Measurements from ENCODE around the gene CLASP1.

CLASP1 gene

GRCh38 chr2:121409966-121410365 lies 239.3 kb downstream of the CLASP1 start:
- H3K9me3 Mint-ChIP-seq = no peaks in the 10 kb centered on the region
- no peaks in the 10 kb centered on the region for H3K4me1 Mint-ChIP-seq
- H3K27ac Mint-ChIP-seq = peak overlapping the region; percentile 24
- H3K36me3 Mint-ChIP-seq = peaks cover 3% of the 10 kb centered on the region
- H3K27me3 Mint-ChIP-seq = no peaks in the 10 kb centered on the region
- H3K4me3 Mint-ChIP-seq = no peak overlapping the region

GRCh38 chr2:121409388-121409787 lies 239.9 kb downstream of the CLASP1 start:
- Mint-ChIP-seq H3K9me3 (no peaks in the 10 kb centered on the region), H3K36me3 (peaks cover 3% of the 10 kb centered on the region), H3K4me1 (no peaks in the 10 kb centered on the region), H3K27me3 (no peaks in the 10 kb centered on the region), H3K4me3 (no peak overlapping the region), H3K27ac (no peak overlapping the region)

GRCh38 chr2:121408641-121409040 lies 240.6 kb downstream of the CLASP1 start:
- peak overlapping the region; percentile 52 for H3K27ac Mint-ChIP-seq
- no peaks in the 10 kb centered on the region for H3K27me3 Mint-ChIP-seq
- no peaks in the 10 kb centered on the region for H3K4me1 Mint-ChIP-seq
- H3K4me3 Mint-ChIP-seq = no peak overlapping the region
- no peaks in the 10 kb centered on the region for H3K9me3 Mint-ChIP-seq
- H3K36me3 Mint-ChIP-seq = peaks cover 5% of the 10 kb centered on the region

- H3K27ac Mint-ChIP-seq = no peak overlapping the region
- H3K4me1 Mint-ChIP-seq = peaks cover 3% of the 10 kb centered on the region
- peaks cover 14% of the 10 kb centered on the region for H3K36me3 Mint-ChIP-seq
- no peaks in the 10 kb centered on the region for H3K27me3 Mint-ChIP-seq
- no peak overlapping the region for H3K4me3 Mint-ChIP-seq
- H3K9me3 Mint-ChIP-seq = no peaks in the 10 kb centered on the region
Measured at GRCh38 chr2:121405233-121405632, 244.0 kb downstream of the CLASP1 start.

- Mint-ChIP-seq H3K27me3 (no peaks in the 10 kb centered on the region), H3K36me3 (peaks cover 17% of the 10 kb centered on the region), H3K9me3 (no peaks in the 10 kb centered on the region), H3K4me1 (peaks cover 3% of the 10 kb centered on the region), H3K4me3 (no peak overlapping the region), H3K27ac (no peak overlapping the region)
Measured at GRCh38 chr2:121400201-121400600, 249.1 kb downstream of the CLASP1 start.

- no peak overlapping the region for H3K4me3 Mint-ChIP-seq
- H3K27me3 Mint-ChIP-seq = no peaks in the 10 kb centered on the region
- H3K27ac Mint-ChIP-seq = no peak overlapping the region
- no peaks in the 10 kb centered on the region for H3K9me3 Mint-ChIP-seq
- H3K4me1 Mint-ChIP-seq = peaks cover 3% of the 10 kb centered on the region
- peaks cover 15% of the 10 kb centered on the region for H3K36me3 Mint-ChIP-seq
Measured at GRCh38 chr2:121398853-121399252, 250.4 kb downstream of the CLASP1 start.

- H3K27ac Mint-ChIP-seq = no peak overlapping the region
- H3K27me3 Mint-ChIP-seq = no peaks in the 10 kb centered on the region
- no peaks in the 10 kb centered on the region for H3K4me1 Mint-ChIP-seq
- no peak overlapping the region for H3K4me3 Mint-ChIP-seq
- H3K36me3 Mint-ChIP-seq = peaks cover 8% of the 10 kb centered on the region
- H3K9me3 Mint-ChIP-seq = no peaks in the 10 kb centered on the region
Measured at GRCh38 chr2:121390082-121390692, 259.1 kb downstream of the CLASP1 start.

GRCh38 chr2:121388371-121388770 lies 260.9 kb downstream of the CLASP1 start:
- H3K27ac Mint-ChIP-seq = peak overlapping the region; percentile 41
- no peaks in the 10 kb centered on the region for H3K27me3 Mint-ChIP-seq
- H3K4me1 Mint-ChIP-seq = no peaks in the 10 kb centered on the region
- peaks cover 12% of the 10 kb centered on the region for H3K36me3 Mint-ChIP-seq
- H3K9me3 Mint-ChIP-seq = no peaks in the 10 kb centered on the region
- no peak overlapping the region for H3K4me3 Mint-ChIP-seq

- Mint-ChIP-seq H3K27me3 (no peaks in the 10 kb centered on the region), H3K4me3 (no peak overlapping the region), H3K4me1 (no peaks in the 10 kb centered on the region), H3K27ac (no peak overlapping the region), H3K9me3 (no peaks in the 10 kb centered on the region), H3K36me3 (peaks cover 12% of the 10 kb centered on the region)
Measured at GRCh38 chr2:121387591-121388325, 261.5 kb downstream of the CLASP1 start.

GRCh38 chr2:121386707-121387106 lies 262.6 kb downstream of the CLASP1 start:
- Mint-ChIP-seq H3K36me3 (peaks cover 15% of the 10 kb centered on the region), H3K9me3 (no peaks in the 10 kb centered on the region), H3K4me1 (no peaks in the 10 kb centered on the region), H3K27me3 (no peaks in the 10 kb centered on the region), H3K27ac (no peak overlapping the region), H3K4me3 (no peak overlapping the region)

GRCh38 chr2:121386102-121386501 lies 263.2 kb downstream of the CLASP1 start:
- Mint-ChIP-seq H3K4me3 (no peak overlapping the region), H3K36me3 (peaks cover 15% of the 10 kb centered on the region), H3K4me1 (no peaks in the 10 kb centered on the region), H3K27me3 (no peaks in the 10 kb centered on the region), H3K27ac (no peak overlapping the region), H3K9me3 (no peaks in the 10 kb centered on the region)

- Mint-ChIP-seq H3K27me3 (no peaks in the 10 kb centered on the region), H3K27ac (no peak overlapping the region), H3K36me3 (peaks cover 21% of the 10 kb centered on the region), H3K9me3 (no peaks in the 10 kb centered on the region), H3K4me3 (no peak overlapping the region), H3K4me1 (no peaks in the 10 kb centered on the region)
Measured at GRCh38 chr2:121382744-121383143, 266.5 kb downstream of the CLASP1 start.

GRCh38 chr2:121377646-121378045 lies 271.6 kb downstream of the CLASP1 start:
- Mint-ChIP-seq H3K27ac (no peak overlapping the region), H3K27me3 (no peaks in the 10 kb centered on the region)

GRCh38 chr2:121376535-121377250 lies 272.6 kb downstream of the CLASP1 start:
- Mint-ChIP-seq H3K36me3 (peaks cover 24% of the 10 kb centered on the region), H3K4me1 (no peaks in the 10 kb centered on the region), H3K27ac (no peak overlapping the region), H3K27me3 (no peaks in the 10 kb centered on the region), H3K9me3 (no peaks in the 10 kb centered on the region), H3K4me3 (no peak overlapping the region)

More at GRCh38 chr2:121377646-121378045, 271.6 kb downstream of the CLASP1 start:
- peaks cover 24% of the 10 kb centered on the region for H3K36me3 Mint-ChIP-seq
- no peak overlapping the region for H3K4me3 Mint-ChIP-seq
- H3K4me1 Mint-ChIP-seq = no peaks in the 10 kb centered on the region
- H3K9me3 Mint-ChIP-seq = no peaks in the 10 kb centered on the region

- H3K27ac Mint-ChIP-seq = no peak overlapping the region
- H3K4me3 Mint-ChIP-seq = no peak overlapping the region
- H3K9me3 Mint-ChIP-seq = no peaks in the 10 kb centered on the region
- H3K27me3 Mint-ChIP-seq = no peaks in the 10 kb centered on the region
- H3K4me1 Mint-ChIP-seq = no peaks in the 10 kb centered on the region
- H3K36me3 Mint-ChIP-seq = peaks cover 25% of the 10 kb centered on the region
Measured at GRCh38 chr2:121375621-121376159, 273.6 kb downstream of the CLASP1 start.

Measured in activated naive CD4-positive, alpha-beta T cell treated with anti-CD3 and anti-CD28 coated beads, Interleukin-2, amount 50 U/mL, for 24 hours (primary cell).